ENCODE measurements around the gene ARL15.

Gene ARL15

DNA sequence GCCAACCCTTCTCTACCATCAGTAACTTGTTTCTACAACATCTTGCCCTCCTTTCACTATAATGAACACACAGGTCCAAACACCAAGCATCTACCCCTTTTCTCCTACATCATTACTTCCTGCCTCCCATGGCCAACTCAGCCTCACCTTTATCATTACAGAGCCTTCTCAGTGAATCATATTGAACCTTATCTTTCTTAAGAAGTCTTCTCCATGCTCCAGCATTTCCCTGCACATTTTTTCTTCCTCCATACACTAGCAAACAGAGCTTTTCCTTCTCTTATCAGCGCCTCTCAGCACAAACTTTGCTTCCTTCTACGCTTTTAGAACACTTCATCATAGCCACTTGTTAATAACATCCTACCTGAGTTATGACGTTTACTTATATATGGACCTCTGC is 148.2 kb downstream of the ARL15 start:
- no peak for DNase-seq (ENCODE audit: low read depth in 1 of 2, low spot score in 1 of 2)

GRCh38 chr5:54160329-54160728 is 150.0 kb downstream of the ARL15 start:
- DNase-seq (ENCODE audit: low read depth in 1 of 2, low spot score in 1 of 2), result no peak

GRCh38 chr5:54159893-54160195 is 150.5 kb downstream of the ARL15 start:
- no peak for DNase-seq (ENCODE audit: low read depth in 1 of 2, low spot score in 1 of 2)

DNA sequence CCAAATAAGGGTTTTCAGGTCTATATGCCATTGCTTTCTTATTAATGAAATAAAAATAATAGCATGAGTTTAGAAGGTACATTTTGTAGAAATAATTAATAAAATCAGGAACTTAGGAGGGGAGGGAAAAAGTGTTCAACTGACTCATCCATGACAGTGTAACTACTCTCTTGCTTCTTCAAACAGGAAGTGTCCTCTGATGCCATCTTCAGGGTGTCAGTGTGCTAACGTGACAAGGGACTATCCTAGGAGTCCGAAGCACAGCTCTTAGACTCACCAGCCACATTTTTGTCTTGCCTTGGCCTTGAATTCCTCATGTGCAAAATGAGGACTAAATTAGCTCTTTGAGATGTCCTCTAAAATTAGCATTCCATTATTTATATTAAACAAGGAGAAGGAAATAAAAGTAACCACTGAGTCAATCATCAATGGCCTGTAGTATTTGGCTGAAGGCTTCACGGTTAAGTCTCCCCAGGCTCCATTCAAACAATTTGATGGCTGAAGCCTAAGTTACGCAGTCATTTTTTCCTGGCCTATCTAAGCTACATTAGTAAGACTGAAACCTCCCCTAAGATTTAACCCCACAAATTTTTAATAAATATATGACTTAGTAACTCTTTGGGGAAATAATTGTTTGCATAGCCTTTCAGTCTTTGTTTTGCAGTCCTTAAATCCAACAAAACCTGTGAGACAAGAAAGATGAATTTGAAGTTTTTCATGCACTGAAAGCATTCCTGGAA is 151.1 kb downstream of the ARL15 start:
- DNase-seq (ENCODE audit: low read depth in 1 of 2, low spot score in 1 of 2), result no peak

GRCh38 chr5:54156577-54156976 is 153.8 kb downstream of the ARL15 start:
- DNase-seq (ENCODE audit: low read depth in 1 of 2, low spot score in 1 of 2), result no peak

DNA sequence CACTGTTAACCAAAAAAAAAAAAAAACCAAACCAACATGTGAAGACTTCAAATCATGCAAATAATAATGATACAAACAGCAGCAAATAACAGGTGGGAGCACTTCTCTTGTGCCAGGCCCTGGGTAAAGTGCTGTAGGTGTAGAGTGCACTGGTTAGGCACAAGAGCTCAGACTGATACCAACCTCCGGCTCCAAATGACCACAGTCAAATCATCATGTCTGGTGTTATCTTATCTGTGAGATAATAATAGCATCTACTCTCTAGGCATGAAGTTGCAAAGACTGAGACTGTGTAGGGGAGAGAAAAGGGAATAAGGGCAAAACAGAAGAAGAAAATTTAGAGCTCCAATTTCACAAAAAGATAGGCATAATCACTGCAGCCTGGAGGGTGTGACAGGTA is 159.5 kb downstream of the ARL15 start:
- no peak for DNase-seq (ENCODE audit: low read depth in 1 of 2, low spot score in 1 of 2)

GRCh38 chr5:54148858-54149257 is 161.5 kb downstream of the ARL15 start:
- no peak for DNase-seq (ENCODE audit: low read depth in 1 of 2, low spot score in 1 of 2)

DNA sequence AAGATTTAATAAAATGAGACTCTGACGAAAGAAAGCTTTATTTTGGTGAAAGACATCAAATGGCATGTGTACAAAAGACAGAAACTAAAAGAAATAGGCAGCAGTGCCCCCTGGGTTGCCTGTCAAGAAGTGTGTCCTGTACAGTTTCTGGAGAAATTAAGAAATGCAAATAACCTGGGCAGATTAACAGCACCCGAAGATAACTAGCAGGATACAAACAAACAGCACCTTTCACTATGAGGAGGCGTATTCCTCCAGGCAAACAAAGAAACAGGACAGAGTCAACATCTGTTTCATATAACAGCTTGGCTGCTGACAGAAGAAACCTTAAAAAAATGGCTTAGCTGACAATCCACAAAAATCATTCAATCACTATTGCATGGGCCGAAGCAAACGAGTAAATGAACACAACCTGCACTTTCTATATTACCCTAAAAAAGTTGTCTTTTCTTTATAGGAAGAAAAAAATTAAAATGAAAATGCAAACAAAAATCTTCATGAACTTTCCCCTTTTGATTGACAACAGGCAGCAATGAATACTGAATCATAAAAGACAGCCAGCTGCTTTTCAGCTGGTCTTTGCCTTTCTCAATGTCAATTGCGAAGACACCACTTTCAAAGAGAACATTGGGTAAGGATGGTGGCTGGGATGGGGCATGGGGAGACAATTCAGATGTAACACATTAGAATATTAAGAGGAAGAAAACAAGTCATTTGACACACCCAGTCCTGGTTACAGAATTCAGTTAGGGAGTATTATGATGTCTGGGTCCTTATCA is 162.1 kb downstream of the ARL15 start:
- DNase-seq (ENCODE audit: low read depth in 1 of 2, low spot score in 1 of 2), result no peak

DNA sequence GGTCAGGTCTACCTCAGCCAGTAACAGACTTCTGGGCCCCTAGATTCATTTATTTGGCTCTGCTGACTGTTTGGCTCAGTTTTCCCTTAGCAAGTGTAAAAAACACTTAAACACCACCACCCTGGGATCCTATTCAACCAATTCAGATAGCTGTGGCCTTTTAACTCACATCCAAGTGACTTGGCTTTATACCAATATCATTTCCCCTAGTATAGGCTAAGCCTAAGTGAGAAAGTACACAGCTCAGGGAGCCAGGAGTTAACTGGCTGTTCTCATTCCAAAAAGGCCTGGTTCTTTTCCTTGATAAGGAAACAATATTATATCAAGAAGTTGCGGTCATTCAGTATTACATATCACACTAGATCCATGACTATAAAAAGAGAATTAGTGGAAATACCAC is 163.5 kb downstream of the ARL15 start:
- no peak for DNase-seq (ENCODE audit: low read depth in 1 of 2, low spot score in 1 of 2)

DNA sequence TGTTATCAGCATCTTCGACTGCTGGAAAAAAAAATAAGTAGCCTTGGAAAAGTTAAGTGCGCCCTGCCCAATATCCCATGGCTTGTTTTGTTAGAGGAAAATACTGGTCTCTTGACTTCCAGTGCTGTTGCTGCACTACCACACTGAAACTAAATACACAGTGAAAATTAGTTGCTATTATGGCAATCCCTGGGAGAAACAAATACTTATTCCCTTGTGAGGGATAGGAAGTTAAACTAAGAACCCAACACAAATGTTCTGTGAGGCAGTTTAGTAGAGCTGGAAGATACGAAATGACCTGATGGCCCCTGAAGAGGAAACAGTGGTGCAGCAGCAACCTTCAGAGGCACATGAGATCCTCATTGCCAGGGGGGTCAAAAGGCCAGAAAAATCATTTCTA is 164.0 kb downstream of the ARL15 start:
- DNase-seq (ENCODE audit: low read depth in 1 of 2, low spot score in 1 of 2), result no peak

DNA sequence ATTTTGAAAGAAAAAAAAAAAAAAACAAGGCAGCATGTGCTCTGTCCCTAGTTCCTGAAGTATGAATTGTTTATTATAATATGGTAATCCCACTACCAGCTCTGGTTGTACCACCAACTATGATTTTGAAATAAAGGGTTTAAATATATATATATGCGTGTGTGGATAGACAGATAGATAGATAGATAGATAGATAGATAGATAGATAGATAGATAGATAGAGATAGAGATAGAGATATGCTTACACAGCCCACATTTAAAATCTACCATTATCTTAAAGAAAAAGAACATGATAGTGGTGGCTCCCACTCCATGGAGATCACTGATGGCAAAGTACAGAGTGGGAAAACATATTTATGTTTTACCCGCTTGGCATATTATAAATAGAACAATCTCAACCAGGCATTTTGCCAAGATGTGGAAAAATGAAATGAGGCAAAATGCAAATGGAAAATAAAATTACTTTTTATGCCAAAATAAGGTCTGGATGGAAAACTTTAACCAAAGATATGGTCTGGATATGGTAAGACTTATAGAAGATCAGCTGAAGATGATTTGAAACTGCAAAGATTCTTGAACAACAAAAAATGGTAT is 170.0 kb downstream of the ARL15 start:
- no peak for DNase-seq (ENCODE audit: low read depth in 1 of 2, low spot score in 1 of 2)

GRCh38 chr5:54136516-54137440 is 173.6 kb downstream of the ARL15 start:
- DNase-seq (ENCODE audit: low read depth in 1 of 2, low spot score in 1 of 2), result no peak

DNA sequence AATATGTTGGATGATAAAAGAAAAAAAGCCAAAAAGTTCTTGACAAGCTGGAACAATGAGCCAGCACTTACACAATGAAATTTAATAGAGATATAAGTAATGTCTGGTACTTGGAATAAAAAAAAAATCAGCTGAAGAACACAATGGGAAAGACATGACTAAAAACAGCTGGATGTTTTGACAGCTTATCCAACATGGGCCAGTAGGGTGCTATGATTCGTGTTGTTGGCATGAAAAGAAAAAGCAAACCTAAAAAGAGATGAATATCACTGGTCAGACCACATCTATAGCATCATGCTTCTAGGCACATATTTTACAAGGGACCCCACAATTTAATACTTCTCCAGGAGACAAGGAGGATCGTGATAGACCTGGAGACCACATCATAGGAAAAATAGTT is 175.3 kb downstream of the ARL15 start:
- no peak for DNase-seq (ENCODE audit: low read depth in 1 of 2, low spot score in 1 of 2)

GRCh38 chr5:54133917-54134316 is 176.5 kb downstream of the ARL15 start:
- DNase-seq (ENCODE audit: low read depth in 1 of 2, low spot score in 1 of 2), result no peak

DNA sequence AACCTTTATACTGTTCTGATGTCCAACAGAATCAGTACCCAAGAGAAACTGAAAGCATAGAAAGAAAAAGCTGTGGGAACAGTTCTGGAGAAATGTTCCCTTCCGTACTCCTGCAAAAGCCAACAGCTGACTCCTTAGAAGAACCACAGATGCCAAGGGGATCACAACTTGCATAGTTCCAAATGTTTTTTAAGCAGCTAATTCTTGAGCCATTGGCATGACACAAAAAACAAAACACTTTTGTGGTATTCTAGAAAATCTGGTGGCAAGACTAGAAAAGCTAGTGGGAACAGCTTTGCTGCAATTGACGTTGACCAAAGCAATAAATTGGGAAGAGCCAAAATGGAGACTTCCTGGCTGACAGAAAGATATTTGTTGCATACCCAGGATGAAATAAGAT is 189.9 kb downstream of the ARL15 start:
- no peak for DNase-seq (ENCODE audit: low read depth in 1 of 2, low spot score in 1 of 2)

GRCh38 chr5:54117957-54118356 is 192.4 kb downstream of the ARL15 start:
- no peak for DNase-seq (ENCODE audit: low read depth in 1 of 2, low spot score in 1 of 2)

- no peak for DNase-seq (ENCODE audit: low read depth in 1 of 2, low spot score in 1 of 2)
These were observed 194.5 kb downstream of the ARL15 start for GRCh38 chr5:54115735-54116403.

DNA sequence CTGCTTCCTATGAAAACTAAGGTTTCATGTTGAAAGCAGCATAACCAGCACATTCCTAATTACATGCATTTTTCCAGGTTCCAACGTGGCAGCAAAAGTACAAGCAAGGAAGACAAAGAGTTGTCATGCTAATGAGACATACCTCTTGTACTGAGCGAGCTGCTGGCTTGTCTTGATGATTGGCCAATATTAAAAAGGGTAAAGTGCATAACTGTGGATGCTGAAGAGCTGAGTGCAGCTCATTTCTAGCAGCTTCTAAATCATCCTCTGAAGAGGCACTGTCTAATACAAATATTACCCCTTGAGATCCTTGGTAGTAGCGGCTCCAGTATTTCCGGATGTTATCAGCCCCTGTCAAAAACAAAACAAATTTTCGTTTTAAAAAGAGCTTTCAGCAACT is 197.3 kb downstream of the ARL15 start:
- no peak for DNase-seq (ENCODE audit: low read depth in 1 of 2, low spot score in 1 of 2)

DNA sequence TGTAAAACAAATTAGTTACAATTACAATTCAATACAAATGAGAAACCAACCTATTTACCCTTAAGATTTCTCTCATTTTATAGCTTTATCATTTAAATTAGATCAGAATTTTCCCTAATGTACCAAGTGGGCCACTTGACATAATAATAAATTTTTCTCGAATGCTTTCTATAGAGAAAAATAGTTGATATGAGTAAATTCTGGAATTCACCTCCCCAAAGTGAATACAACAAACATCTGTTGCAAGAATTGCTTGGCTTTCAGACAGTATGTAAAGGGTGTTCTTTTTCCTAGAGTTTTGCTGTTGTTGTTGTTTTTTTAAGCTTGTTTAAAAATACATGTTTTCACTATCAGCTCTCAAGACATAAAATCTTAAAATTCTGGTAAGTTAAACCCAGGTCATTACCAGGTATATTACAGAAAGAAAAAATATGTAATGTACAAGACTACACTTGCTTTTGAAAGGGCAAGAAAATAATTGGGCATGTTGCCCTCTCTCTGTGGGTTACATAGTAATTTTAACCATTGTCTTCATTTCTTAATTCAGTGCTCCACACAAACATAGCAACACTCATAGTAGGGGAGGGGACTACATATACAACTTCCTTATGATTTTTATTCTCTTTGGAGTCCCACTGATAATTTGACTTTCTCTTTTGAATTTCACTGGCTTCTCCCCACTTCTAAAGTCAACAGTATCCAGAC is 200.6 kb downstream of the ARL15 start:
- DNase-seq (ENCODE audit: low read depth in 1 of 2, low spot score in 1 of 2), result no peak

DNA sequence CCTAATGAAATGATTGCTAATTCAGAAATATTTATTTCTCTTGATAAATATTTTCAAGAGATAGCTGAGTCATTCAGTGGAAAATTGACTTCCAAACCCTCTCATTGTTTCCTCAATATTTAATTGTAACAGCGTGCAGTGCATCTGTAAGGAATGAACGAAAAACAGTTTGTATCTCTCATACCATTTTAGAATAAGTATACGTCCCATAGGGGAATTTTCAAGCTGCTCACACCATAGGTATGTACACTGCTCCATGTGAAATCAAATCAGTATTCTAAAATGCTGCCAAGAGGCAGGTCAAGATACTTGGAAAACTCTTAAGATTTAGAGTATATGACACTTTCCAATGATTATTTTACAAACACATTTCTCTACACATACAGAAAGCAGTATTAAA is 202.2 kb downstream of the ARL15 start:
- no peak for DNase-seq (ENCODE audit: low read depth in 1 of 2, low spot score in 1 of 2)

Data from activated T-helper 1 cell treated with anti-CD3 and anti-CD28 coated beads, Interleukin-2, amount 50 U/mL, for 16 hours (primary cell).